Metanephros (tissue), 2 donors: ENCODE results near the gene PDSS2. TPM values are rescaled to one million over a fixed set of nuclear protein-coding genes. Genes with fewer than 3 reads are reported as not detected.

Experiments
- small RNA-seq: library from RNA; depleted of rRNA; stranded (forward); fragments of <200 nt; gene quantifications from one replicate; pipeline ENCODE3, GENCODE V24; 2014; ENCODE audit warnings: low replicate concordance
- total RNA-seq: library from RNA; depleted of rRNA; stranded (reverse); fragments of >200 nt; gene quantifications from one replicate; pipeline ENCODE4 v1.2.3, GENCODE V29; 2014

Gene PDSS2, protein sequence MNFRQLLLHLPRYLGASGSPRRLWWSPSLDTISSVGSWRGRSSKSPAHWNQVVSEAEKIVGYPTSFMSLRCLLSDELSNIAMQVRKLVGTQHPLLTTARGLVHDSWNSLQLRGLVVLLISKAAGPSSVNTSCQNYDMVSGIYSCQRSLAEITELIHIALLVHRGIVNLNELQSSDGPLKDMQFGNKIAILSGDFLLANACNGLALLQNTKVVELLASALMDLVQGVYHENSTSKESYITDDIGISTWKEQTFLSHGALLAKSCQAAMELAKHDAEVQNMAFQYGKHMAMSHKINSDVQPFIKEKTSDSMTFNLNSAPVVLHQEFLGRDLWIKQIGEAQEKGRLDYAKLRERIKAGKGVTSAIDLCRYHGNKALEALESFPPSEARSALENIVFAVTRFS
- 18.2 TPM for total RNA-seq

GRCh38 chr6:107459283-107460082 lies at the start of gene PDSS2:
PDSS2 (minus strand) TSS chr6:107459564; CDS start chr6:107459285, 279 bp downstream.

GRCh38 chr6:107489636-107490565 lies 30.5 kb upstream of the PDSS2 start, which contains the start of gene SOBP:
SOBP (plus strand) TSS chr6:107490117; CDS start chr6:107490617, 500 bp downstream.

GRCh38 chr6:107114926-107115694 lies 344.3 kb downstream of the PDSS2 start, which contains the start of gene BEND3:
BEND3 (minus strand) TSS chr6:107115515; CDS start chr6:107099285, 16,230 bp downstream.

Small RNA genes within 50 kb of the gene (small RNA-seq; reads per million reads assigned to genes)
- not detected for gene AL591516.1
- gene RNU6-1299P, result not detected

Other genes starting within 250 kb of the PDSS2 start
- gene SOBP, start 30.6 kb upstream of the PDSS2 start, total RNA-seq, result 20.4 TPM